Stimulated activated CD8-positive, alpha-beta memory T cell treated with anti-CD3 and anti-CD28 coated beads, Interleukin-4, amount 100 ng/mL, for 4 hours (primary cell): ENCODE measurements around the gene GNG12.

Experiments used
- DNase-seq, 2 donors: peaks; one replicate each; pipeline ENCODE4 v3.0.0-alpha.2; 2020; ENCODE audit warnings: low read depth in 2 of 2, low spot score in 1 of 2

GNG12 gene

GRCh38 chr1:67815303-67816094 is 17.8 kb downstream of the GNG12 start:
- no peak for DNase-seq

GRCh38 chr1:67814121-67814772 is 19.0 kb downstream of the GNG12 start:
- no peak for DNase-seq

DNA sequence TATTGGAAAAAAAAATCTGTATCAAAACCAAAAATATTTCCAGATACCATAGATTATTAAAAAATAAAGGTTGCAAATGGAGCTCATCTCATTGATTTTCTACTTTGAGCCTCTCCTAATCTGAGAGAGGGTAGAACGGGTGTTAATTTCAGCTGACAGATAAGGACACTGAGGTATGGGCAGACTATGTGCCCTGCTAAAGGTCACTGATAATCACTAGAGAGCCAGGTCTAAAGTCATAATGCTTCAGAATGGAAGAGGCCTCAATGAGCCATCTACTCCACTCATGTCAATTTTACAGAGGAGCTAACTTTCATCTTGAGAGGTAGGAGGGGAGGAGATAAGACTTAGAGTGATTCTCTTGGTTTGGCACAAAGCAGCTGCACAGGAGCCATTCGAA is 21.0 kb downstream of the GNG12 start:
- DNase-seq, result no peak

- no peak for DNase-seq
Measured at GRCh38 chr1:67811781-67812180, 21.5 kb downstream of the GNG12 start.

DNA sequence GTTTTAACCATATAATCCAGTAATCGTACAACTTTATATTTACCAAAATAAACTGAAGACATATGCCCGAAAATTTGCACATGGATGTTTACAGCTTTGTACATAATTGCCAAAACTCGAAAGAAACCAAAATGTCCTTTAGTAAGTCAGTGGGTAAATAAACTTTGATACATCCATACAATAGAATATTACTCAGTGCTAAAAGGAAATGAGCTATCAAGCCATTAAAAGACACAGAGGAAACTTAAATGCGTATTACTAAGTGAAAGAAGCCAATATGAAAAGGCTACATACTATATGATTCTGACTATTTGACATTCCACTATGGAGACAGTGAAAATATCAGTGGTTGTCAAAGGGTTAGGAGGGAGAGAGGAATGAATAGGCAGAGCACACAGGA is 23.4 kb downstream of the GNG12 start:
- DNase-seq, result no peak

- DNase-seq, result no peak
Measured at GRCh38 chr1:67807282-67807681, 26.0 kb downstream of the GNG12 start.

- DNase-seq, result no peak
Measured at GRCh38 chr1:67804710-67805109, 28.6 kb downstream of the GNG12 start.

DNA sequence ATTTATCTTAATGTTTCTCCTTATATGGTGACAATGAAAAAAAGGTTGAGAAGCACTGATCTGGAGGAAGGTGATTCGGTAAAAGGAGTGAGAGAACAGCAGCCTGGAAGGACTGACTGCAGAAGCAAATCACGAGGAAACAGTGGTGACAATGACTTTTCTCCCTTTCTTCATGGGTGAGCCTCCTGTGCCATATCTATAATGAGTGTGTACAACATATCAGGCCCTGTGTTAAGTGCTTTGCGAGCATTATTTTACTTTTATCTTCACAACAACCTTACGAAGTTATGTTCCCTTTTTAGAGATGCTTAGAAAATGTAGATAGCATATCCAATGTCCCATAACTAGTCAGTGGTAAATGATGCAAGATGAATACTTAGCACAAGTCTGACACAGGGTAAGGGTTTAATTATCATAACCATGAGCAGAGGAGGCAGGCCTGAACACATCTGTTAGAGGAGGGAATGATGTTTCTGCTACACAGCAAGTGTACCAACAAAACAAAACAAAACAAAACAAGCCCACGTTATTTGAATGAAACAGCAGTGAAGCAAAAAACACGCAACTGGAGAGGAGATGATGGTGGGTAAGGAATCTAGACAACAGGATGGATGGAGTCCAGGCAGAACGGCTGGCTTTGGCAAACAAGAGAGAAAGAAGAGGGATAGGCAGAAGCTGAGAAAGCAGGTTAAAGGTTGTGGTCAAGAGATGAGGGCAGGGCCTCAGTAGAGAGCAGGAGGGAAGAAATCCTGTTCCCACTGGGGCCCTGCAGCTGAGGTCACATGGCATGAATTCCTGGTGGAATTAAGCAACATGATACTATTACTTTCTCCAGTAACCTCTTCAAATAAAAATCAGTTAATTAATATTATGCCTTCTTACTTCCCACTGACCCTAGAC is 29.6 kb downstream of the GNG12 start:
- DNase-seq, result no peak

DNA sequence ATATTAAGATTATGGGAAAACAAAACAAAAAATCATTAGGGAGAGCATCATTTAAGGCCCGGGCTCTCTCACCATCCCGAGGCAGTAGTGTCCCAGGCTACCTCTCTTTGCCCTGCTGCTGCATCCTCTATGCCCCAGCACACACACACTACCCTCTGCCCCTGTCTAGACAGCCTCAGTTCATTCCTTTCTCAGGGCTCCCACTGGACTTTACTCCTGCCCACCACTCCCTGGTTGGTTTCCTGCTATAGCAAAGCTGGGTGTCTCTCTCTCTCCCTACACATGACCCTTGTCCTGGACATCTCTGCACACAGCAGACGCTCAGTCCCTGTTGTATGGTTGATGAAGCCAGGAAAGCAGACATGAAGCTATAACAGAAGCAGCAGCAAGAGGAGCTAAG is 30.7 kb downstream of the GNG12 start:
- no peak for DNase-seq

- DNase-seq, result no peak
Measured at GRCh38 chr1:67801903-67802302, 31.4 kb downstream of the GNG12 start.

- DNase-seq, result no peak
Measured at GRCh38 chr1:67795179-67795912, 37.9 kb downstream of the GNG12 start.

DNA sequence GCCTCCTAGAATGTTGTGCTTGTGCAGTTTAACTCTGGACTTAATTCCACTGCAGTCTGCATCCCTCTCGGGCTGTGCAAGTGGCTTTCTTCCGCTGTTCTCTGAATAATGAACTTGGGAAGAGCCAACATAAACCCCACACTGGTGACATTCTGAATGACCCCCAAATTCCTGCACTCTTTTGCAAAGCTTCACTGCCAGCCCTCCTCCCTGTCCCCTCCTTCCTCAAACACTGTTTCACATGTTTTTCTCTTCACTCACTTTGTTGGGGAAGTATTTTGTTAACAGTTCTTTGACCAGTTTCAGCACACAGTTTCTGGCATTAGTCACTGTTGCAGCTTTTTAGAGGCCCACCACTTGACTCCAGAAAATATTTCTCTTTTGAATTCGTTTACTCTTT is 39.7 kb downstream of the GNG12 start:
- no peak for DNase-seq

DNA sequence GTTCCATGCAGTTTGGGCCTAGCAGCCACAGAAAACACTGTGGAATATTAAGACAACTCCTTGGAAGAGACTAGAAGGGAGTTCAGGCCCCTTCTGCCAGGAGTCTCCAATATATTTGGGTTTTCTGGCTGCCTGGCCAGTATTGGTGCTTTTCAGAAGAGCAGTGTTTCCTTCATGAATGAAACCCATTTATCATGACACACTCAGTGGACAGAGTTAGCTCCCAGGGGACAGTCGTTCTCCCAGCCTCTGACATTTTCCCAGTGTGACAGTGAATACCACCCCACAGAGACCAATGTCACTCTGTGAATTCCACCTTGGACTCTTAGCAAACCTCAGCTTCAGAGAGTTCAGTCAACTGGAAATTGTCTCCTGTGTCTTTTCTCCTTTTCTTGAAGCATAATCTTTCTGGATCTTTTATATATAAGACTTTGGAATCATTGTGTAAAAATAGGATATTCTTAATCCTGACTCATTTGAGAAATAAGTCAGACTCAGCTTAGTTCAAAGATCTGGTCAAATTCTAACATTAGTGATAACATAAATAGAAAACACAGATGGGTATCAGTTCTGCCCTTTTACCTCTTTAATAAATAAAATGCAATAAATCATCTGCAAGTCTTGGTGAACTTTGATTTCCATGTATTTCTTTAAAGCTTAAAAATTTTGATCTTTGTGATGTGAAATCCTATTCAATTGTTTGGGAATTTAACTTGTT is 40.4 kb downstream of the GNG12 start:
- no peak for DNase-seq

- no peak for DNase-seq
Measured at GRCh38 chr1:67792103-67792502, 41.2 kb downstream of the GNG12 start.

DNA sequence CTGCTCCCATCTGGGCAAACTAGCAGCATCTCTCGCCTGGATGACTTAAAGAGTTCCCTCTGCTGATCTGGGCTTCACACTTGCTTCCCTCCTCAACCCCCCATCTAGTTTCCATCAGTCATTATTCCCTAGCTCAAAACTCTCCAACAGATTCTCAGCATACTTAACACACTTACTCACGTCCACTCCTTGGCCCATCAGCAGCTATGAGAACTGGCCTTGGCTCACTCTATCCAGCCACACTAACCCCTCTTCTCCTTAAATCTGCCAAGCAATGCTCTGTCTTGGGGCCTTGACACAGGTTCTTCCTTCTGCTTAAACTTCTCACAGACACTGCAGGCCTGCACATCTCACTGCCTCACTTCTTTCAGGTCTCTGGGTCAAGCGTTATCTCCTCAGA is 41.6 kb downstream of the GNG12 start:
- DNase-seq, result no peak

DNA sequence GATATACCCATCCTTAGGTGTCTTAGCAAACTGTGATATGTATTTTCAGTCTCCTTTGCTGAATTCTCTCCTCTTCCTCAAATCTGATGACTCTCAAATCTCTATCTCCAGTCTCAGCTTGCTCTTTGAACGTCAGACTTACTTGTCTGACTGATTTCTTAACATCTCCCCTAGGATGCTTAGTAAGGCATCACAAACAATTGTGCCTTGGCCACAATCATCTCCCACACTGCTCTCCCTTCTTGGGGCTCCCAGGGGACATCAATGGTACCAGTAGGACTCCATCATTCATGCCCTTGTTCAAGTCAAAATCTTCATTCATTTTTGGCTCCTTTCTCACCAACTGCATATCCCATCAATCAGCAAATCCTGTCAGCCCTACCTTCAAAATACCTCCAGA is 42.0 kb downstream of the GNG12 start:
- no peak for DNase-seq

DNA sequence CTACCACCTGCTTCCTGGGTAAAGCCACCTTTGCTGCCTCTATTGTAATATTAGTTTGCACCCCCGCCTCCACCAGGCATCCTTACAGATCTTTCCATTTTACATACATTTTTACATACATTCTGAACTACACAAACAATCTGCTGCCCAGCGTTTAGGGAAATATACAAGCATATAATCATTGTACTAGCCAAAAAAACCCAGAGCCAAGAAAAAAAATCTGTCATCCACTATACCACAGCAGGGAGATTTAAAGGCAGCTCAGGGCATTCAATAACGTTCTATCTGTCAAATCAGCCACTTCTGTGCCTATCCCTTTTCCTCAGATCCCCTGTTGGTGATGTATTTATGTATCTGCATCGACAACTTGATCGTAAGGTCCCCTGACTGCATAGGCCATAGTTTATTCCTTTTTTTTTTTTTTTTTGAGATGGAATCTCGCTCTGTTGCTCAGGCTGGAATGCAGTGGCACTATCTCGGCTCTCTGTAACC is 43.0 kb downstream of the GNG12 start:
- DNase-seq, result no peak

DNA sequence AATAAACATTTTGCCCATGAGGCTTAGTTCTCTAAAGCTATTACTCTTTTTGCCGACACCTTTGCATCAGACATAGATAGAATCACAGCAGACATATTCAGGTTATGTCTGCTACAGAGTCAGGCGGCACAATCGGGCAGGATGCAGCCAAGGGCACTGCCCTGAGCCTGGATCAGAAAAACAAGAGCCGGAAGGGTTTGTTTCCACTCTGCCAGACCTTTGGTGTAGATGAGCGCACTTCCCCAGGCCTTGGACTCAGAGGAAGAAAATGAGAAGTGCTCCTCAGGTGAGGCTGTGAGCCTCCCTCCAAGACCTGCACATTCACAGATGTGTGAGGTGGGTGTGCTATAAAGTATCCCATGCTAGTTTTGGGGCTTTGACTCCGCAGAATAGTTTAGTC is 43.7 kb downstream of the GNG12 start:
- no peak for DNase-seq

- DNase-seq, result no peak
Measured at GRCh38 chr1:67788904-67789303, 44.4 kb downstream of the GNG12 start.

- no peak for DNase-seq
Measured at GRCh38 chr1:67788238-67788790, 45.0 kb downstream of the GNG12 start.
